ENCODE results near the gene CC2D2A. TPM values are rescaled to one million over a fixed set of nuclear protein-coding genes. Genes with fewer than 3 reads are reported as not detected.

Gene CC2D2A
- total RNA-seq, 1 donor from 2014 or later = 14.0 TPM

GRCh38 chr4:15501941-15502340 is 32.3 kb downstream of the CC2D2A start:
- H3K36me3 Mint-ChIP-seq (ENCODE audit: low read depth, unreplicated experiment) = peaks cover 6% of the 10 kb centered on the region
- FAIRE-seq = no peak

DNA sequence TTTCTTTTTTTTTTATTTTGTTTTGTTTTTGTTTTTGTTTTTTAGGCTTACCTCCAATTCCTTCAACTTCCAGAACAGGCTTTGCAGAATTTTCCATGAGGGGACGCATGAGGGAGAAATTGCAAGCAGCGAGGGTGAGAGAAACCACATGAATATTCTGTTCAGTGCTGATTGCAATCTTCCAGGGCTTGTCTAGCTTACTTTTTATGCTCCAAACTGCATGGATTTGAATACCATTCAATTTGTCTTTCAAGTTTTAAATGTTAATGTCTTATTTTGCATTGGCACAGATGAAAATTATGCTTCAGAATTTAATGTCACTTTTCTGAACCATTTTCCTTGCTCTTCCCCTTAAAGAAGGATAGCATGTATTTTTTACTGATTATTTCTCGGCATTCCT is 32.7 kb downstream of the CC2D2A start:
- no peak overlapping the region for H3K4me2 ChIP-seq (ENCODE audit: low read length)
- peaks cover under 1% of the 10 kb centered on the region for H3K9me3 Mint-ChIP-seq (ENCODE audit: unreplicated experiment)

More at GRCh38 chr4:15501941-15502340, 32.3 kb downstream of the CC2D2A start:
- TF ChIP-seq EZH2 (IDR thresholded peaks at IDR 0.05; ENCODE audit: insufficient read depth, low read length) = no peak
- TF ChIP-seq CTCF (IDR thresholded peaks at IDR 0.05; ENCODE audit: insufficient read depth, low read depth, low read length) = no peak
- Mint-ChIP-seq H3K27me3 (ENCODE audit: low read depth, unreplicated experiment) (no peaks in the 10 kb centered on the region), H3K4me1 (ENCODE audit: low read depth, unreplicated experiment) (peaks cover 7% of the 10 kb centered on the region), H3K9me3 (ENCODE audit: unreplicated experiment) (no peaks in the 10 kb centered on the region), H3K27ac (ENCODE audit: unreplicated experiment) (no peak overlapping the region), H3K4me3 (ENCODE audit: unreplicated experiment) (no peak overlapping the region)
- Histone ChIP-seq H3K9ac (ENCODE audit: low read length) (no peak overlapping the region), H3K9me3 (ENCODE audit: insufficient read depth, low read depth, low read length) (peaks cover 2% of the 10 kb centered on the region), H3K79me2 (ENCODE audit: insufficient read depth, low read length) (no peaks in the 10 kb centered on the region), H3K4me2 (ENCODE audit: low read length) (no peak overlapping the region), H3K4me1 (ENCODE audit: insufficient read depth, low read length) (no peaks in the 10 kb centered on the region), H3K36me3 (ENCODE audit: insufficient read depth, low read length) (peaks cover 3% of the 10 kb centered on the region), H4K20me1 (ENCODE audit: insufficient read depth, low read length) (no peaks in the 10 kb centered on the region), H2AFZ (ENCODE audit: low read depth, low read length) (no peak overlapping the region), H3K4me3 (ENCODE audit: insufficient read depth, low read depth, low read length) (no peak overlapping the region), H3K27ac (ENCODE audit: low read depth, low read length) (no peak overlapping the region), H3K27me3 (ENCODE audit: insufficient read depth, low read length) (no peaks in the 10 kb centered on the region)
- DNase-seq (ENCODE audit: low read depth) = no peak

DNA sequence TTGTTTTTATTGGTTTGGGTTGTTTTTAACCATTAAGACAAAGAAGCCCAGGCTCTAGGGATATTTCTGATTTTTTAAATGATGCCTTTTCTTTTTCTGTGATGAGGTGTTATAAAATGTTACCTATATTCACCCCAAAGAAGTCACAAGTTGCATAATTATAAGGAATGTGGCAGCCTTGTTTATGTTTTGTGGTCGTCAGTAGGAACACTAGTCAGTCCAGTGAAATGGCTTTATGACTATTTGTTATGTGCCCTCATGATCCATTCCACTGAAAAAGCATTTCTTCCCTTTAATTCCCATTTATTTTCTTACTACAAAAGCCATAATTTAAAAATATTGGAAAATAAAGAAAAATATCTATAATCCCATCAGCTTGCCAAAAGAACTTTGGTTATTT is 34.4 kb downstream of the CC2D2A start:
- H4K20me1 ChIP-seq (ENCODE audit: insufficient read depth, low read length) = no peaks in the 10 kb centered on the region
- Mint-ChIP-seq H3K4me1 (ENCODE audit: low read depth, unreplicated experiment) (peaks cover 7% of the 10 kb centered on the region), H3K9me3 (ENCODE audit: unreplicated experiment) (peaks cover 5% of the 10 kb centered on the region), H3K4me3 (ENCODE audit: unreplicated experiment) (no peak overlapping the region), H3K27me3 (ENCODE audit: low read depth, unreplicated experiment) (no peaks in the 10 kb centered on the region), H3K27ac (ENCODE audit: unreplicated experiment) (no peak overlapping the region), H3K36me3 (ENCODE audit: low read depth, unreplicated experiment) (peaks cover 22% of the 10 kb centered on the region)
- H3K4me2 ChIP-seq (ENCODE audit: low read length) = no peak overlapping the region
- TF ChIP-seq CTCF (IDR thresholded peaks at IDR 0.05; ENCODE audit: insufficient read depth, low read depth, low read length) (no peak), EZH2 (IDR thresholded peaks at IDR 0.05; ENCODE audit: insufficient read depth, low read length) (no peak)
- no peaks in the 10 kb centered on the region for H3K79me2 ChIP-seq (ENCODE audit: insufficient read depth, low read length)
- no peak overlapping the region for H2AFZ ChIP-seq (ENCODE audit: low read depth, low read length)
- H3K36me3 ChIP-seq (ENCODE audit: insufficient read depth, low read length) = peaks cover 3% of the 10 kb centered on the region
- no peak overlapping the region for H3K9ac ChIP-seq (ENCODE audit: low read length)
- FAIRE-seq (no peak), DNase-seq (ENCODE audit: low read depth) (no peak)
- H3K4me1 ChIP-seq (ENCODE audit: insufficient read depth, low read length) = no peaks in the 10 kb centered on the region
- no peak overlapping the region for H3K4me3 ChIP-seq (ENCODE audit: insufficient read depth, low read depth, low read length)
- H3K27me3 ChIP-seq (ENCODE audit: insufficient read depth, low read length) = no peaks in the 10 kb centered on the region
- H3K9me3 ChIP-seq (ENCODE audit: insufficient read depth, low read depth, low read length) = no peaks in the 10 kb centered on the region
- H3K27ac ChIP-seq (ENCODE audit: low read depth, low read length) = no peak overlapping the region

More for the DNA sequence above, 32.7 kb downstream of the CC2D2A start:
- Histone ChIP-seq H3K27ac (ENCODE audit: low read depth, low read length) (no peak overlapping the region), H3K9ac (ENCODE audit: low read length) (no peak overlapping the region), H3K36me3 (ENCODE audit: insufficient read depth, low read length) (peaks cover 3% of the 10 kb centered on the region), H3K79me2 (ENCODE audit: insufficient read depth, low read length) (no peaks in the 10 kb centered on the region), H2AFZ (ENCODE audit: low read depth, low read length) (no peak overlapping the region), H4K20me1 (ENCODE audit: insufficient read depth, low read length) (no peaks in the 10 kb centered on the region), H3K9me3 (ENCODE audit: insufficient read depth, low read depth, low read length) (no peaks in the 10 kb centered on the region), H3K4me3 (ENCODE audit: insufficient read depth, low read depth, low read length) (no peak overlapping the region), H3K27me3 (ENCODE audit: insufficient read depth, low read length) (no peaks in the 10 kb centered on the region), H3K4me1 (ENCODE audit: insufficient read depth, low read length) (no peaks in the 10 kb centered on the region)
- Mint-ChIP-seq H3K4me1 (ENCODE audit: low read depth, unreplicated experiment) (peaks cover 7% of the 10 kb centered on the region), H3K4me3 (ENCODE audit: unreplicated experiment) (no peak overlapping the region), H3K27me3 (ENCODE audit: low read depth, unreplicated experiment) (no peaks in the 10 kb centered on the region), H3K36me3 (ENCODE audit: low read depth, unreplicated experiment) (peaks cover 8% of the 10 kb centered on the region), H3K27ac (ENCODE audit: unreplicated experiment) (no peak overlapping the region)
- no peak for TF ChIP-seq EZH2 (IDR thresholded peaks at IDR 0.05; ENCODE audit: insufficient read depth, low read length)
- no peak for DNase-seq (ENCODE audit: low read depth)
- FAIRE-seq = no peak

All from astrocyte (in vitro differentiated cells and primary cell).